ENCODE results near the gene BCL2L14. TPM values are rescaled to one million over a fixed set of nuclear protein-coding genes. Genes with fewer than 3 reads are reported as not detected.
A peak's percentile ranks its signal among the peaks of the same experiment; 100 is the strongest.

The BCL2L14 gene
- polyA plus RNA-seq, 1 of the 3 experiments (the other 2 are of a cell fraction) = not detected

DNA sequence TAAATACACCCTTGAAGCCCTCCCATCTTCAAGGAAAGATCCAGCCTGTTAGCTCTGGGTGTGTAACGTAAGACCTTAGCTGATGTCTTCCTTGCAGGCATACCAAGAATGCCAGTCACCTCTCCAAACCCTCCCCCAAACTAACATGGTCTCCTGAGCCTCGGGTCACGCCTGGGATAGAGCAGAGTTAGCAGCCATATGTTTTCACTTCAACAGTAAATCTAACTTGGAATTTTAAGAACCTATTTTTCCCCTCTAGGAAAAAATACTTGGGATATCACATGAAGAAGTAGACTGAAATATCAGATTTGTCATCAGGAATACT, 27.9 kb downstream of the BCL2L14 start:
- ChIA-PET CTCF (interaction anchor here (0.7 to 2.2 kb wide), 3 partner anchors 17 to 228 kb away, joined by 3 to 11 read pairs (median 5); no protein-coding TSS in a partner anchor), POLR2A (interaction anchor here (1.1 kb wide), 1 partner anchor 168 kb away, joined by 4 read pairs; the partner anchor contains the start of gene LRP6)
- no peaks in the 10 kb centered on the region for H3K79me2 ChIP-seq (ENCODE audit: insufficient read depth)

GRCh38 chr12:12099102-12099501, 28.4 kb downstream of the BCL2L14 start:
- H3F3A ChIP-seq (replicated peaks; ENCODE audit: insufficient read depth) = no peaks in the 10 kb centered on the region
- no peaks in the 10 kb centered on the region for H3K9me2 ChIP-seq
- H3K4me3 ChIP-seq (ENCODE audit: low read depth in 2 of 2, low read length in 1 of 2) = no peak overlapping the region
- ChIA-PET POLR2A (interaction anchor here (1.1 kb wide), 1 partner anchor 168 kb away, joined by 4 read pairs; the partner anchor contains the start of gene LRP6), CTCF (interaction anchor here (0.7 to 2.2 kb wide), 2 partner anchors 67 to 228 kb away, joined by 3 to 11 read pairs; no protein-coding TSS in a partner anchor)
- no peak overlapping the region for H2AFZ ChIP-seq (ENCODE audit: low read depth)
- H3K36me3 ChIP-seq (replicated peaks in 1 of 2; ENCODE audit: control insufficient read depth in 1 of 2, insufficient read depth in 2 of 2, low read length in 1 of 2) = peaks cover 0 to 3% of the 10 kb centered on the region in 2 experiments
- no peaks in the 10 kb centered on the region for H4K20me1 ChIP-seq (ENCODE audit: insufficient read depth)
- peaks cover 0 to 25% of the 10 kb centered on the region in 2 experiments; a peak in 2 of 4 replicates for H3K4me1 ChIP-seq (ENCODE audit: control insufficient read depth in 1 of 2, insufficient read depth in 2 of 2, low read depth in 1 of 2, low read length in 1 of 2)
- DNase-seq = peak; percentile 73
- no peaks in the 10 kb centered on the region for H3K79me2 ChIP-seq (ENCODE audit: insufficient read depth)
- H3K9me3 ChIP-seq = no peaks in the 10 kb centered on the region
- no peaks in the 10 kb centered on the region for H3K27me3 ChIP-seq (ENCODE audit: insufficient read depth)
- 65% methylated on average over 6 of the region's 6 CpGs for WGBS (ENCODE audit: low lambda C conversion rate)
- H3K27ac ChIP-seq (ENCODE audit: low read depth in 2 of 2, low read length in 1 of 2) = peak overlapping the region in 1 of 2 experiments; percentile 98; a peak in 3 of 4 replicates
- H3K9ac ChIP-seq = no peak overlapping the region
- H3K4me2 ChIP-seq = no peak overlapping the region
- no peak for TF ChIP-seq MEF2A (IDR thresholded peaks at IDR 0.05; ENCODE audit: borderline replicate concordance, low read depth)
- no peak for TF ChIP-seq REST (IDR thresholded peaks at IDR 0.05; ENCODE audit: low read depth, low read length)
- TF ChIP-seq GATA2 (CRISPR knock-in tag; IDR thresholded peaks at IDR 0.05) = peak; percentile 96
- peak; percentile 80 for TF ChIP-seq CHD2 (IDR thresholded peaks at IDR 0.05; ENCODE audit: low read length, partially characterized antibody)
- no peak for TF ChIP-seq NRF1 (IDR thresholded peaks at IDR 0.05; ENCODE audit: low read depth, low read length)
- no peak for TF ChIP-seq SIN3A (IDR thresholded peaks at IDR 0.05; ENCODE audit: borderline replicate concordance, low read depth, low read length)
- no peak for TF ChIP-seq FOSL2 (IDR thresholded peaks at IDR 0.05; ENCODE audit: borderline replicate concordance, low read depth)
- TF ChIP-seq YY1 (IDR thresholded peaks at IDR 0.05; ENCODE audit: low read depth) = no peak
- peak; percentile 75 for TF ChIP-seq RCOR1 (IDR thresholded peaks at IDR 0.05; ENCODE audit: low read length)
- no peak for TF ChIP-seq TAF1 (IDR thresholded peaks at IDR 0.05; ENCODE audit: borderline replicate concordance, low read depth, low read length)
- TF ChIP-seq EP300 (IDR thresholded peaks at IDR 0.05; ENCODE audit: borderline replicate concordance in 1 of 2, low read depth in 1 of 2, low read length in 1 of 2) = peak in 1 of 2 experiments; percentile 94; a peak in 2 of 4 replicates
- TF ChIP-seq RFX5 (IDR thresholded peaks at IDR 0.05; ENCODE audit: low read length) = no peak
- TF ChIP-seq CTCF (IDR thresholded peaks at IDR 0.05) = no peak
- TF ChIP-seq NFIC (IDR thresholded peaks at IDR 0.05; ENCODE audit: borderline replicate concordance) = no peak
- no peak for TF ChIP-seq GABPA (IDR thresholded peaks at IDR 0.05; ENCODE audit: low read depth)
- no peak for TF ChIP-seq FOXJ3 (CRISPR knock-in tag; IDR thresholded peaks at IDR 0.05)

More for the DNA sequence above, 27.9 kb downstream of the BCL2L14 start:
- no peak for TF ChIP-seq ZBTB33 (IDR thresholded peaks at IDR 0.05; ENCODE audit: borderline replicate concordance, low read depth)
- no peak for TF ChIP-seq RAD21 (IDR thresholded peaks at IDR 0.05; ENCODE audit: low read length)
- no peak for TF ChIP-seq RXRA (IDR thresholded peaks at IDR 0.05; ENCODE audit: borderline replicate concordance, low read depth)
- no peaks in the 10 kb centered on the region for H3K9me2 ChIP-seq
- no peaks in the 10 kb centered on the region for H3K27me3 ChIP-seq (ENCODE audit: insufficient read depth)
- H3K27ac ChIP-seq (ENCODE audit: low read depth in 2 of 2, low read length in 1 of 2) = peak overlapping the region; percentile 22 to 98; a peak in 3 of 4 replicates
- peaks cover 0 to 3% of the 10 kb centered on the region in 2 experiments for H3K36me3 ChIP-seq (replicated peaks in 1 of 2; ENCODE audit: control insufficient read depth in 1 of 2, insufficient read depth in 2 of 2, low read length in 1 of 2)
- no peak overlapping the region for H2AFZ ChIP-seq (ENCODE audit: low read depth)
- H3K4me1 ChIP-seq (ENCODE audit: control insufficient read depth in 1 of 2, insufficient read depth in 2 of 2, low read depth in 1 of 2, low read length in 1 of 2) = peaks cover 0 to 25% of the 10 kb centered on the region in 2 experiments; a peak in 2 of 4 replicates
- no peak overlapping the region for H3K4me3 ChIP-seq (ENCODE audit: low read depth in 2 of 2, low read length in 1 of 2)
- H3K9ac ChIP-seq = no peak overlapping the region
- DNase-seq = no peak
- H3K9me3 ChIP-seq = no peaks in the 10 kb centered on the region
- H3F3A ChIP-seq (replicated peaks; ENCODE audit: insufficient read depth) = no peaks in the 10 kb centered on the region
- 81% methylated on average over 3 of the region's 3 CpGs for WGBS (ENCODE audit: low lambda C conversion rate)
- no peaks in the 10 kb centered on the region for H4K20me1 ChIP-seq (ENCODE audit: insufficient read depth)
- no peak overlapping the region for H3K4me2 ChIP-seq
